NCI-H1694 treated with DMSO at 0.1 percent for 48 hours (cell line): Measurements from ENCODE around the gene ATP1A3.
"Not testable (repeated sequence)": the region's sequence is repeated elsewhere in the genome, so short reads cannot be mapped to it uniquely, and the experiment has no call there.

ENCODE experiments used
- DNase-seq: peaks from one replicate; lab custom pipeline; 2025; lab: John Stamatoyannopoulos, UW

The ATP1A3 gene

DNA sequence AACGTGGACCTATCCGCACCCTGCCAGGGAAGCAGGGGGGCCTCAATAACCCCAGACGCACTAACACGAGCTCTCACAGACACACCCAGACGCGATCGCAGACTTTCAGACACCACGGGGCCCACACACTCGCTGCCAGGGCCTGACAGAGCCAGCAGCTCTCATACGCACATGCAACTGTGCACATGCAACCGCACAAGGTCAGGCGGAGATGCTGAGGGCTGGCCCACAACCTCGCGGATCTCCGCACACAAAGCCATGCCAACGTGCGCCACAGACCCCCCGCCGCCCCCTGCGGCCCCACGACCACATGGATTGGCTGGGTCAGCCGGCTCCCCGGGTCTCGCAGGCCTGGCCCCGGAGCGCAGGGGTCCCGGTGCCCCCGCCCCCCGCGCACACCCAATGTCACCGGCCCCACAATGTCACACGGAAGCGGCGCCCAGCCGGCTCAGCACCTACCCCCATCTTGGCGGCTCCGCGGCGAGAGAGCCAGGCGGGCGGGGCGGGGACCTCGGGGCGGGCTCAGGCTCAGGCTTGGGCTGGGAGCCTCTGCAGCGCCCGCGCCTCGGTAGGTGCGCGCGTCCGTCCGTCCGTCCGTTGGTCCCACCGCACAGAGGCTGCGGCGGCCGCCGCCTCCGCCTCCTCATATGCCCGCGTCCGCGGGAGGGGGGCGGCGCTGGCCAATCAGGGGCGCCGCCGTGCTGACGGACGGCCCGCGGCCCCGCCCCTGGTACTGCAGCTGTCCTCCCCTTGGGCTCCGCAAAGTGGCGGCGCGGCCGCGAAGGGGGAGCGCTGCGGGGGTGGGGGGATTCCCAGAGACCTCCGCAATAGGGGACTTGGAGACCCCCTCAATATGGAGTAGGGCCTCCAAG, at the start of gene ATP1A3:
Gene ATP1A3, minus strand, starts transcription at position 619 of the 872 bp plus-strand sequence. Its CDS starts 154 bp downstream, at position 465.
- DNase-seq: peak; percentile 59

DNA sequence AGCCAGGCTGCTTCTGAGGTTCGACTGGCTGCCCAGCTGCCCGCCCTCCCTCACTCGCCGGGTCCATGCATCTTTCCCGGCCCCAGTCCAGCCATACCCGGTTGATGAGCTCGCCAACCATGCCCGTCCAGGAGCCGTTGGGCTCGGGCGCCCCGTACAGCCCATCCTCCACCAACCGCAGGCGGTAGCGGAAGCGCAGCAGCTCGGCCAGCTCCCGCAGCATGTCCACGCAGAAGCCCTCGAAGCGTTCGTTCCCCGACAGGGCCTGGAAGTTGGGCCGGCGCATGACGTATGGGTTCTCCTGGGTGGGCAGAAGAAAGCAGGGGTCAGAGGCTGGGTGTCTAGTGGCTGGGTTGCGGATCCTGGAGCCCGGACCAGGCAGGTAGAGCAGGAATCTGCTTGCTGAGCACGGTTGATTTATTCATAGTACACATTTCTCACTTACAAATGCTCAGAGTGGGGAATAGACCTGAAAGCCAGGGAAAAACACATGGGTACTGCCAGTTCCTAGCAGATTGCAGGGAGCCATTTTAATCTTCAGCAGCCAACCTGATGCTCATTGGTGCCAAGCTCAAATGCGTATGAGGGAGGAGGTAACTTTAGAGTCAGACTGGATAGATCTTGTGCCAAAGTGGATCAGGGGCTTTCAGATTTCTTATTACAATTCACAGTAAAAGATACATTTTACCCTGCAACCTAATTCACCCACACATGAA, 48.6 kb upstream of the ATP1A3 start:
- DNase-seq: peak; percentile 98

DNA sequence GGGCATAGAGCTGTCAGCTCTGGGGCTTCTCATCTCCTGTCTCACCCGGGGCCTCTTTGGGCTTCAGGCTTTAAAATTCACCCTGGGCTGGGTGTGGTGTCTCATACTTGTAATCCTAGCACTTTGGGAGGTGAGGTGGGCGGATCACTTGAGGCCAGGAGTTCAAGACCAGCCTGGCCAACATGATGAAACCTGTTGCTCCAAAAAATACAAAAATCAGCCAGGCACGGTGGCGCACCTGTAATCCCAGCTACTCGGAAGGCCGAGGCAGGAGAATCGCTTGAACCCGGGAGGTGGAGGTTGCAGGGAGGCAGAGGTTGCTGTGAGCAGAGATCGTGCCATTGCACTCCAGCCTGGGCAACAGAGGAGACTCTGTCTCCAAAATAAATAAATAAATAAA, 46.5 kb upstream of the ATP1A3 start:
- DNase-seq: not testable (repeated sequence)

DNA sequence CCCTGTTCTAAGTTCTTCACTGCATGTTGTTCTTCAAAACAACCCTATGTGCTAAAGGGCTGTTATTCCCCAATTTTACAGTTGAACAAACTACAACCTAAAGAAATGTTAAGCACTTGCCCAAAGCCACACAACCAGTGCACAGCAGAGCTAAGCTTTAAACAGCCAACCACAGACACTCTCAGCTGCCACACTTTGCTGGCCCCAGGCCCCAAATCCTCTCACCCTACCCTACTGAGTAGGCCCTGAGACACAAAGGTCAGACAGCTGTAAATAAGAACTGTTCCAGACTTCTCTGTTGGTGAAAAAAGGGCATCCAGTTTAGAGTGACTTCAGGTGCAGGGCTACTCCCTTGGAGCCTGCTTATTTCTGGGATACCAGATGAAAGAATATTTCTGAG, 46.0 kb upstream of the ATP1A3 start:
- no peak for DNase-seq

DNA sequence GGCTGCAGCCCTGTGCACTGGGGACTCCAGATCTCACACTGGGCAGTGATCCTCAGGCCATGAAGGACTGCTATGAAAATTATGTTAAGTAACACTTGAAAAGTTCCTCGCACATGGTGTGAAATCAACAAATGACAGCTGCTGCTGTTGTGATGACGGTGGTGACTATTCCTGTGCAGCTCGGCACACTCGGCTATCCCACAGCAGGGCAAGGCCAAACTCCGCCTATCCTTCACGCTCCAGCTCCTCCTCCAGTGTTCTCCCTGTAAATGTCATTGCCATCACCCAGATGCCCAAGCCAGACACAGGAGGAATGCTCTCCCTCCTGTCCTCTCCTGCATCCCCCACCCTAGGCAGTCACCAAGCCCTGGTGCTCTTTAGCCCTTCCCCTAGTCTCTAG, 44.6 kb upstream of the ATP1A3 start:
- DNase-seq: peak; percentile 97

DNA sequence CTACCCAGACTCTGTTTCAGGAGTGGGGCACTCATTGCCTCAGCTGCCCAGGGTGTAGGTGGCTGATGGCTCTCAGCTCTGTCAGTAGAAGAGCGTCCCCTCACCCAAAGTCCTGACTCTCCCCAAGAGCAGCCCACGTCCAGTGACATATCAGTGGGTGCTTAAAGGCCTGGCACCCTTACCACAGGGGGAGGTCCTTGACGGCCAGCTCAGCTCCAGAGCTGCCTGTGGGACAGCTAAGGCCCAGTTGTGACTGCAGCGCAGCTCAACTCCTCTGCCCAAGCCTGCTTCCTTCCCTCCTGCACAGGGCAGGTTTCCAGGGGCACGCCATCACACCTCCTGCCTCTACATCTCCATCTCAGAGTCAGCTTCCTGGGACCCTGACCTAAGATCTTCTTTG, 43.6 kb upstream of the ATP1A3 start:
- no peak for DNase-seq

DNA sequence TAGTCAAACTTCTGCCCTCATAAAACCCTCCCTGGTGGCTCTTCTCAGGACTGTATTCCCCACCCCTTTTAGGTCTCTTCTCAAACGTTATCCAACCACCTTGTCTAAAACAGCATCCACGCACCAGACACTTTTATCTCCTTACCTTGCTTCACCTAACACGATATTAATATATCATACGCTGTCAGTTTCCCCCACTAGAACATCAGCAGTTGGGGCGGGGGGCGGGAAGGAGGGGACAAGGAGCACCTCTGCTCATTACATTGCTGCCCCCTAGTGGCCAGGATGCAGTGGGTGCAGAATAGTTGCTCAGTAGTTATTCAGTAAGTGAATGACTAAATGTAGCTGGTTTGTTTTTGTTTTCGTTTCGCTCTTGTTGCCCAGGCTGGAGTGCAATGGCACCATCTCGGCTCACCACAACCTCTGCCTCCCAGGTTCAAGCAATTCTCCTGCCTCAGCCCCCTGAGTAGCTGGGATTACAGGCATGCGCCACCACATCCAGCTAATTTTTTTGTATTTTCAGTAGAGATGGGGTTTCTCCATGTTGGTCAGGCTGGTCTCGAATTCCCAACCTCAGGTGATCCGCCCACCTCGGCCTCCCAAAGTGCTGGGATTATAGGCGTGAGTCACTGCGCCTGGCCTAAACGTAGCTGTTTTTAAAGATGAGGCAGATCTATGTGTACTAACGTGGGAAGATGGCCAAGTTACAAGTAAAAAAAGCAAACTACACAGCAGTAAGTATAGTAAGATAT, 40.8 kb upstream of the ATP1A3 start:
- DNase-seq: peak; percentile 74

DNA sequence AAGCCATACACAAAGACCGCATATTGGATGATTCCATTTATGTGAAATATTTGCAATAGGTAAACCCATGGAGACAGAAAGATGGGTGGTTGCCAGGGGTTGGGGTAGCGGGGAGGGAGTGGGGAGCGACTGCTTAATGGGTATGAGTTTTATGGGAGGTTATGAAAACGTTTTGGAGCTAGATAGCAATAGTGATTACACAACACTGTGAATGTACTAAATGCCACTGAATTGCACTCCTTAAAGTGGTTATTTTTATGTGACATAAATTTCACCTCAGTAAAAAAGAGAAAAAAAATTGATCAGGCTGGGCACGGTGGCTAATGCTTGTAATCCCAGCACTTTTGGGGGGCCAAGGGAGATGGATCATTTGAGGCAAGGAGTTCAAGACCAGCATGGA, 39.4 kb upstream of the ATP1A3 start:
- DNase-seq: no peak

DNA sequence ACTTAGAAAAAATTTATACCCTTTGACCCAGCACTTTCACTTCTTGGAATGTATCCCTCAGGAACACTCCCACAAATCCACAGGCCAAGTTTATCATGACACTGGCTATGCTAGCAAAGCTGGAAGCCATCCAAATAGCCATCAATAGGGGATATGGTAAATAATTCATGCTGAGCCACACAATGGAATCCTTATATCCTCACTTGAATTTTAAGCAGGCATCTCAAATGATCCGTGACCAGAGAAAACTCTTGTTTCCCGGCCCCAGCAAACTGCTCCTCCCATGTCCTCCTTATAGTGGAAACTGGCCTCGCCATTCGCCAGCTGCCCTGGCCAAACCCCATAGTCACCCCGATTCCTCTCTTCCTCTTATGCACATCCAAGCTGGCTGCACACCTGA, 38.4 kb upstream of the ATP1A3 start:
- no peak for DNase-seq

DNA sequence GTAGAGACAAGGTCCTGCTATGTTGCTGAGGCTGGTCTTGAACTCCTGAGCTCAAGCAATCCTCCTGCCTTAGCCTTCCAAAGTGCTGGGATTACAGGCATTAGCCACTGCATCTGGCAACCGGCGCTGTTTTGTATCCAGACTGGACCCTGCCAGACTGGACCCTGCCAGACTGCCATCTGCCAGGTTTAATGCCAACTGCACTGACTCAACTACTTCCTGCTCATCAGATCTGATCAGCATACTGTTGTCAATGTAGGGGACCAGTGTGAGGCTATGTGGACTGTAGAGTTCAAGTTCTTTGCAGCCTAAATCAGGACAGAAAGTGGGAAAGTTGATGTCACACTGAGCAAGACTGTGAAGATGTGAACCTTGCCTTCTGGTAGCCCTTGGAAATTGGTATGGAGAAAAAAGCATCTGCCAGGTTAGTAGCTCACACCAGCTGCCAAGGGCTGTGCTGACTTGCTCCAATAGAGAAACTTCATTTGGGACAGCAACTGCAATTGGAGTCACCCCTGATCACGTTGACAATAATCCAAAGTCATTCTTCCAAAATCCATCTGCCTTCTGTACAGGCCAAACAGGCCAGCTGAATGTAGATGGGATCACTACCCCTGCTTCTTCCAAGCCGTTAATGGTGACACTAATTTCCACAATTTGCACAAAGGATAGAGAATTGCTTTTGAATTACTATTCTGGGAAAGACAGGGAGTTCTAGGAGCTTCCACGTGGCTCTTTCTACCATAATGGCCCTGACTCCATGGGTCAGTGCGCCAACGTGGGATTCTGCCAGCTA, 36.8 kb upstream of the ATP1A3 start:
- no peak for DNase-seq

DNA sequence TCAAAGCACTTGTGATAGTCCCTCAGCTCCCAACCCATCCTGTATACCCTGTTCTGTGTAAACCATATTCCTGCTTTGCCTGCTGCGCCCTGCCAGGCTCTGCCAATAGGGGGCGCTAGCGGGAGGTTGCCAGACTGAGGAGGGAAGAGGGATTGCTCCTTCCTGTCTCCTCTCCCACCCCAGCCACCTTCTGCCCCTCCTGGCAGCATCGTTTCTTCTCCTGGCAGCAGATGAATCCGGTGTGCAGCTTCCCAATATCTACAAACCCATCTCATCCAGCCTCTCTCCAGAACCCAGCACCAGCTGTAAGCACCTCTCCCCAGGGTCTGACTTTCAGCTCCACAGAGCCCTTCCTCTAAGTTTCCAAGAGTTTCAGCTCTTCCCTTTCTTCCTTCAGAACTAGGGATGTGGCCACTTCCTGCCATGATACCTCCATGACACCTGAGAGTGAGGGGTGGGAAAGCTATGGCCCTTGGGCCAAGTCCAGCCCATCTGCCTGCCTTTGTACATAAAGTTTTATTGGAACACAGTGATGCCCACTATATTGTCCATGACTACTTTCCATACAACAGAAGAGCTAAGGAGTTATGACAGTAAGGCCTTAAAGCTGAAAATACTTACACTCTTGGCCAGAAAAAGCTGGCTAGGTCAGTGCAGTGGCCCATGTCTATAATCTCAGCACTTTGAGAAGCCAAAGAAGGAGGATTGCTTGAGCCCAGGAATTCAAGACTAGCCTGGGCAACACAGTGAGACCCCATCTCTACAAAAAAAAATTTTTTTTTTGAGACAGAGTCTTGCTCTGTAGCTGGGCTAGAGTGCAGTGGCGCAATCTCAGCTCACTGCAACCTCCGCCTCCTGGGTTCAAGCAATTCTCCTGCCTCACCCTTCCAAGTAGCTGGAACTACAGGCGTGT, 34.5 kb upstream of the ATP1A3 start:
- DNase-seq: peak; percentile 55

DNA sequence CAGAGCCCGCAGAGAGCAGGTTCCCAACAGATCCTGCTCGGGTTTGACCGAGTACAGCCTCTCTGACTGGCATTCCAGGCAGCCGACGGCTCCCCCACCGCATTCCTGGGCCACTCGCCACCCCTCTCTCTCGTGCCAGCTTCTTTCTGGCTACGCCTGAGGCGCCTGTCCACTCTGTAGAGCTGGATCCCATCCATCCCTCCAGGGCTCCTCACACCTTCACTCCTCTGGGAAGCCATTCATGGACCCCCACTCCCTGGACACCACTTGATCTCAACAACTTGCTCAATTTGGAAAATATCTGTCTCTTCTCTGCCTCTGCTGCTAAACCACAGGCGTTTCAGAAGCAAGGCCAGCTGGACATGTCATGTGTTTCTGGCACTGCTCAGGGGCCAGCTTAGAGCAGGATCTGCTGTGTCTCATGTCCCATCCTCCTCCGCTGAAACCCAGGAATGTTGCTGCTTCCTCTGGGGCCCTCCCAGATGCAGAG, 30.6 kb upstream of the ATP1A3 start:
- no peak for DNase-seq

DNA sequence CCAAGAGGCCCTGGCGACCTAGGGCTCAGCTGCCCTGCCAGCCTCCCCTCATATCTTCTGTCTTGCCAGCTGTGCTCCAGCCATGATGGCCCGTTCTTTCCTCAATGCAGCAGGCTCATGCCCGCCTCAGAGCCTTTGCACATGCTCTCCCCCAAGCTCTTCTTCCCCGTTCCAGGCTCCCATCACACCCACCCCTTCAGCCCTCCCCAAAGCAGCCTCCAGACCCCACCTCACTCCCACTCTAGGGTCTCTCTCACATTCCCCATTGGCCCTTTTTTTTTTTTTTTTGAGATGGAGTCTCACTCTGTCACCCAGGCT, 29.9 kb upstream of the ATP1A3 start:
- no peak for DNase-seq

DNA sequence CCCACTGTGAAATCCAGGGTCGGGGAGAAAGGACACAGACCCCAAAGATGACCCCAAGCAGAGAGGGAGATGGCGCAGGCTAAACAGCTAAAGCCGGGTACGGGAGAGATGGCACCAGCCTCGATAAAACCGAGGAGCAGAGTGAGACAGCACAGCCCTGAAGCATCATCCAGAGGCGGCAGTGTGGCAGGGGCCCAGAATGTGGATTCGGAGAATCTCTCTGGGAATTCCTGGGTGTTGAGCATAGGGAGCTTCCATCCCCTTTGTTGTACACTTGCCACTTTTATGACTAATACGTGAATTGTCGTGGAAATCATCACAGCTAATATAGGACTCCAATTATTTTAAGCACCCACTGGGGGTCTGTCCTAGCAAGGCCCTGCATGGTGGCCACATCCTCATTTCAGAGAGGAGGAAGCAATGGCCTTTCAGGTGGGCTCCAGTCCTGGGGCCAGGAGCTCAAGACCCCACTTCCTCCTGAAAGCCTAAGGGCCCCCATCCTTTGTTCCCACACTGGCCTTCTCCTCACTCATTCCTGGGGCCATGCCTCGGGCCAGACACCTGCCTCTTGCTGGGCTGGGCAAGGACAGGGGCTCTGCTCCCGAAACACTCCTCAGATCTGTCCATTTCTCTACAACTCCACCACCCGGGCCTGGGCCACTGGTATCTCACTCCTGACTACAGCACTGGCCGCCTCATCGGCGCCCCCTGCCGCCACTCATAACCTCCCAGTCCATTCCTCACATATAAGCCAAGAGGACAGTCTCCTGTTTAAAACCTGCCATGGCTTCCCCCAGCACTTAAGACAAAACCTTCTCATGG, 29.3 kb upstream of the ATP1A3 start:
- peak; percentile 32 for DNase-seq

DNA sequence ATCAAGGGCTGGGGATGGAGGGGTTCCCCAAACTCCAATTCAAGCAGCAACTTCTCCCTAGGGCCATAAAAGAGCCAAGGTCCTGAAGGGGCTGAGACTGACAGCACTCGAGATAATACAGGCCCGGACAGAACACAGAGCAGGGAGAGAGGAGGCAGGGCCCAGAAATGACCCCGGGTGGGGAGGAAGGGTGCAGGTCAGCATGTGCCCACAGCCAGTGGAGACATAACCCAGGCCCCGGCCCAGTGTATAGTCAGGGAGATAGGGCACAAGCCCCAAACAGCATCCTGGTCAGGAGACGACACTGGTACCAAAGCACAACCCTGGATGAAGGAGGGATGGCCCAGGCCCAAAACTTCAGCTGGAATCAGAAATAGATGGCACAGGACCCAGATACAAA, 28.6 kb upstream of the ATP1A3 start:
- no peak for DNase-seq

DNA sequence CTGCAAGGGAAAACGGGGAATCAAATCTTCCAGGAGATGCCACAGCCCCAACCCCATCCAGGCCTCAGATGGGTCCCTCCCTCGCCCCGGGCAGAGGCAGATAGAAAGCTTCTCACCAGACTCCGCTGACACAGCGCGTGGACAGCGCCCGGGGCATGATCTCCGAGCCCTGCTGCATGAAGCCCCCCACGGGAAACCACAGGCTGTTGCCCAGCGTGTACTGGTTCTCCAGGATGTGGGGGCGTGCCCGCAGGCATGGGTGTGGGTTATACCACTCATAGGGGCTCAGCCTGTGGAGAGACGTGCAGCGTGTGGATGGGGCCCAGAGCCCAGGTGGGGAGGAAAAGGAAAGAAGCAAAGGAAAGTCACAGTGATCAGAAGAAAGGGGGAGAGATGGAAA, 27.2 kb upstream of the ATP1A3 start:
- DNase-seq: no peak

DNA sequence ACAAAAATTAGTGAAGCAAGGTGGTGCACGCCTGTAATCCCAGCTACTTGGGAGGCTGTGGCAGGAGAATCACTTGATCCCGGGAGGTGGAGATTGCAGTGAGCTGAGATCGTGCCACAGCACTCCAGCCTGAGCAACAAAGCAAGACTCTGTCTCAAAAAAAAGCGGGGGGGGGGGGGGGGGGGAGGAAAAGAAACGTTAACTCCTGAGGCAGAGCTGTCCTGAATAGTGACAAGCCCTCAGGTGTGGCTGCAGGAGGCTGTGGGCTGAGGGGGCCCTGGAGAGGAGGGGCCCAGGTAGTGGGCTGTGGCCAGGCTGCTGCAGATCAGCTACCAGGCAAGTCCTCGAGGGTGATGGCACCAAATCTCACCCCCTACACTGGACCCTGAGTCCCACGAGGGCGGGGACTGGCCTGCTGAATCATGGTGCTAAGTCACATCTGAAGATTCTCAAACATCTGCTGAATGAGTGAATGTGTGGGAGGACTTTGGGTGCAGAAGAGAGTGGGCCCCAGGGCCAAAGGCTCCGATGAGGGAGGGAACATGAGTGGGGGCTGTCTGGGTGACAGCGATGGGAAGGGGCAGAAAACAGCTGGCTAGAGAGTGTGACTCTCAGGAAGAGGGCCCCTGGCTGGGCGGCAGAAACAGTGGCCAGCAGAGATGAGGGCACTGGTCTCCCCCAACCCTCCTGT, 24.6 kb upstream of the ATP1A3 start:
- no peak for DNase-seq

DNA sequence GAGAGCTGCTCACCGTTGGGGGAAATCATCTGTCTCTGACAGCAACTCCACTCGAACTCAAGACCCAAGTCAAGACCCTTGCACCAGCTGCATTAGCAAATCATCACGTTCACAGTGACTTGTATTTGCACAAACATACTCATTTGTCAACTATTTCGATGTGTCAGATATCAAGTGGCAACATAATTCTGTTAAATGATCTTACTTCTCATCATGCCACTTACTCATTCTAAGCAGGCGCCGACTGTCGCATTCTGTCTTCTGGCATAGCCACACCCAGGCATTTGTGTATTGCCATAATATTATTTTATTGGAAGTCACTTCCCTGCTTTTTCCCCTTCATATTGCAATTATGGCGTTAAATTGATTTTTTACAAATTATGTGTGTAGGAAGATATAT, 23.0 kb upstream of the ATP1A3 start:
- DNase-seq: no peak

DNA sequence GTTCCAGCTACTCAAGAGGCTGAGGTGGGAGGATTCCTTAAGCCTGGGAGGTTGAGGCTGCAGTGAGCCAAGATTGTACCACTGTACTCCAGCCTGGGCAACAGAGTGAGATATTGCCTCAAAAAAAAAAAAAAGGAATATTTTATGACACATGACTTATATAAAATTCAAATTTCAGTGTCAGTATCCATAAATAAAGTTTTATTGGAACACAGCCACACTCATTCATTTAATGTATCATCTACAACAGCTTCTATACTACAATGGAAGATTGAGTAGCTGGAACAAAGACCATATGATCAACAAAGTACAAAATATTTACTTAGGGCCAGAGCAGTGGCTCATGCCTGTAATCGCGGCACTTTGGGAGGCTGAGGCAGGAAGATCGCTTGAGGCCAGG, 18.7 kb upstream of the ATP1A3 start:
- DNase-seq: not testable (repeated sequence)
